CD14-positive monocyte (primary cell): ENCODE measurements around the gene RPL38. TPM values are rescaled to one million over a fixed set of nuclear protein-coding genes. Genes with fewer than 3 reads are reported as not detected.

Experiments used
- DNase-seq, 3 donors: peaks; one replicate each; pipeline ENCODE4 v3.0.0-alpha.2; 2011 to 2022
- H2AFZ ChIP-seq: 2 replicates; pipeline ENCODE4 v1.6.0; 2012; ENCODE audit warnings: mild to moderate bottlenecking, low read depth, low read length, inconsistent platforms; ENCODE audit not compliant: insufficient read depth, poor library complexity, severe bottlenecking
- H3K27ac ChIP-seq, 2 donors: 1 replicate in 1 of 2; 2 replicates in 1 of 2; pipeline ENCODE4 v1.5.1; 2012 to 2013; ENCODE audit warnings: low read length in 2 of 2, control low read depth in 1 of 2, inconsistent platforms in 1 of 2, low read depth in 1 of 2, mild to moderate bottlenecking in 1 of 2
- H3K27me3 ChIP-seq, 2 donors: one replicate each; pipeline versions ENCODE4 v1.6.0 to v1.6.1; 2011 to 2013; ENCODE audit warnings: low read length in 2 of 2; ENCODE audit not compliant: control insufficient read depth in 2 of 2, insufficient read depth in 2 of 2
- H3K36me3 ChIP-seq, 2 donors: replicated peaks in 1 of 2; 1 replicate in 1 of 2; 2 replicates in 1 of 2; pipeline versions ENCODE4 v1.5.1 to v1.6.1; 2012 to 2013; ENCODE audit warnings: low read length in 2 of 2, control low read depth in 1 of 2, inconsistent platforms in 1 of 2, mild to moderate bottlenecking in 1 of 2; ENCODE audit not compliant: insufficient read depth in 2 of 2, control insufficient read depth in 1 of 2
- H3K4me1 ChIP-seq, 2 donors: 1 replicate in 1 of 2; 2 replicates in 1 of 2; pipeline versions ENCODE4 v1.5.1 to v1.6.1; 2012 to 2013; ENCODE audit warnings: low read length in 2 of 2, control low read depth in 1 of 2, inconsistent platforms in 1 of 2, mild to moderate bottlenecking in 1 of 2, moderate library complexity in 1 of 2; ENCODE audit not compliant: insufficient read depth in 2 of 2, control insufficient read depth in 1 of 2
- H3K4me2 ChIP-seq: replicated peaks from 2 replicates; pipeline ENCODE3; 2012; ENCODE audit warnings: low read length, moderate library complexity, mild to moderate bottlenecking; ENCODE audit not compliant: poor library complexity, severe bottlenecking; ENCODE audit errors: extremely low read depth
- H3K4me3 ChIP-seq, 3 experiments: fragments of 200-600 bp in 1 of 3; sonication (generic) in 1 of 3; replicated peaks in 1 of 3; 1 replicate in 2 of 3; 2 replicates in 1 of 3; pipeline ENCODE4 v1.5.1; 2011 to 2013; ENCODE audit warnings: low read length in 3 of 3, mild to moderate bottlenecking in 3 of 3, control low read depth in 2 of 3, low read depth in 2 of 3, inconsistent platforms in 1 of 3, moderate library complexity in 1 of 3
- H3K79me2 ChIP-seq: 2 replicates; pipeline ENCODE4 v1.6.0; 2012; ENCODE audit warnings: mild to moderate bottlenecking, control low read depth, inconsistent platforms, low read length, moderate library complexity; ENCODE audit not compliant: insufficient read depth
- H3K9ac ChIP-seq: 2 replicates; pipeline ENCODE4 v1.6.0; 2017; ENCODE audit warnings: low read length, mild to moderate bottlenecking; ENCODE audit not compliant: insufficient read depth, poor library complexity, severe bottlenecking
- H3K9me3 ChIP-seq, 2 donors: replicated peaks in 1 of 2; 1 replicate in 1 of 2; 2 replicates in 1 of 2; pipeline versions ENCODE4 v1.5.1 to v1.6.1; 2012 to 2013; ENCODE audit warnings: low read length in 2 of 2, control low read depth in 1 of 2; ENCODE audit not compliant: control insufficient read depth in 1 of 2, insufficient read depth in 1 of 2
- H4K20me1 ChIP-seq: 2 replicates; pipeline ENCODE4 v1.6.0; 2012; ENCODE audit warnings: mild to moderate bottlenecking, low read length, control low read depth, moderate library complexity; ENCODE audit not compliant: insufficient read depth
- H3K27ac Mint-ChIP-seq, 7 donors: one replicate each; pipeline ENCODE4 v1.8.0; 2020; ENCODE audit warnings: mild to moderate bottlenecking in 7 of 7, mixed read lengths in 7 of 7, moderate library complexity in 6 of 7, inconsistent platforms in 2 of 7
- H3K27me3 Mint-ChIP-seq, 3 donors: one replicate each; pipeline ENCODE4 v1.8.0; 2021 to 2022; ENCODE audit warnings: low read depth in 3 of 3, mild to moderate bottlenecking in 3 of 3, mixed read lengths in 3 of 3, moderate library complexity in 3 of 3, inconsistent platforms in 1 of 3
- H3K36me3 Mint-ChIP-seq, 2 donors: one replicate each; pipeline ENCODE4 v1.8.0; 2020; ENCODE audit warnings: mixed read lengths in 2 of 2, inconsistent platforms in 1 of 2, mild to moderate bottlenecking in 1 of 2
- H3K4me1 Mint-ChIP-seq: one replicate; pipeline ENCODE4 v1.8.0; 2020; ENCODE audit warnings: mild to moderate bottlenecking, mixed read lengths
- H3K4me3 Mint-ChIP-seq, 2 donors: one replicate each; pipeline ENCODE4 v1.8.0; 2020; ENCODE audit warnings: mild to moderate bottlenecking in 2 of 2, mixed read lengths in 2 of 2, moderate library complexity in 1 of 2
- H3K9me3 Mint-ChIP-seq, 7 donors: one replicate each; pipeline ENCODE4 v1.8.0; 2020 to 2022; ENCODE audit warnings: mixed read lengths in 7 of 7, mild to moderate bottlenecking in 6 of 7, moderate library complexity in 6 of 7, inconsistent platforms in 2 of 7
- WGBS: methylation state at CpG from one replicate; pipeline ENCODE4 v1.1.5; 2013; ENCODE audit warnings: missing lambda C conversion rate; ENCODE audit not compliant: insufficient coverage; 5-methylcytosine and 5-hydroxymethylcytosine counted together
- intact Hi-C, 2 donors: fragments of 100-400 bp; cut with micrococcal nuclease; formaldehyde crosslinking; loops; one replicate each; pipeline versions ENCODE4 v1.15.0 to v1.15.1; 2023
- polyA plus RNA-seq, 3 donors: library from polyadenylated mRNA; depleted of rRNA in 1 of 3; unstranded in 2 of 3; stranded (reverse) in 1 of 3; fragments of 300-500 nt in 2 of 3; fragments of >200 nt in 1 of 3; fragmentation: Illumina TruSeq in 2 of 3; gene quantifications; 1 replicate in 2 of 3; 2 replicates in 1 of 3; pipeline ENCODE4 v1.2.3, GENCODE V29; 2012 to 2021
- TF ChIP-seq, protein P1 (sequence below): fragments of 200-600 bp; IDR thresholded peaks from one replicate; pipeline ENCODE4 v1.8.0; 2022; ENCODE audit warnings: antibody characterized with exemption, mild to moderate bottlenecking

RPL38 gene
- polyA plus RNA-seq, 3 donors: 379 to 1,070 (median 919) TPM

DNA sequence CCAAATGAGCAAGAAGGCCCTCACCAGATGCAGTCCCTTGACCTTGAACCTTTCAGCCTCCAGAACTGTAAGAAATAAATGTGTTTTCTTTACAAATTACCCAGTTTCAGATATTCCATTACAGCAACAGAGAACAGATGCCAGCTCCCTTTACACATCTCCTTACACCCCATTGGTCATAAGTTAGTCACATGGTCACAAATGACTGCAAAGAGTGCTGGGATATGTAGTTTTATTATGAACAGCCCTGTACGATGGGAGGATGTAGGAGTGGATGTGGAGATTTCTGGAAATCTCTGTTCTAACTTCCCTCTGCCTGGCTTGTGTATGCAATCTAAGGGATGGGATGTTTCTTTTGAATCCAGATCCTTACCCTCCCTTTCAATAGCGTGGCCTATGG is 13.3 kb upstream of the RPL38 start:
- H3K36me3 Mint-ChIP-seq: no peaks in the 10 kb centered on the region
- 67% methylated on average over 1 of the region's 2 CpGs for WGBS
- Histone ChIP-seq H3K9me3 (no peaks in the 10 kb centered on the region), H3K9ac (no peak overlapping the region), H4K20me1 (no peaks in the 10 kb centered on the region), H3K79me2 (no peaks in the 10 kb centered on the region), H3K4me2 (no peak overlapping the region), H3K27me3 (no peaks in the 10 kb centered on the region), H3K36me3 (no peaks in the 10 kb centered on the region), H3K4me1 (peaks cover 17 to 21% of the 10 kb centered on the region in 2 donors), H3K4me3 (no peak overlapping the region), H2AFZ (no peak overlapping the region), H3K27ac (no peak overlapping the region)
- TF ChIP-seq, protein P1, sequence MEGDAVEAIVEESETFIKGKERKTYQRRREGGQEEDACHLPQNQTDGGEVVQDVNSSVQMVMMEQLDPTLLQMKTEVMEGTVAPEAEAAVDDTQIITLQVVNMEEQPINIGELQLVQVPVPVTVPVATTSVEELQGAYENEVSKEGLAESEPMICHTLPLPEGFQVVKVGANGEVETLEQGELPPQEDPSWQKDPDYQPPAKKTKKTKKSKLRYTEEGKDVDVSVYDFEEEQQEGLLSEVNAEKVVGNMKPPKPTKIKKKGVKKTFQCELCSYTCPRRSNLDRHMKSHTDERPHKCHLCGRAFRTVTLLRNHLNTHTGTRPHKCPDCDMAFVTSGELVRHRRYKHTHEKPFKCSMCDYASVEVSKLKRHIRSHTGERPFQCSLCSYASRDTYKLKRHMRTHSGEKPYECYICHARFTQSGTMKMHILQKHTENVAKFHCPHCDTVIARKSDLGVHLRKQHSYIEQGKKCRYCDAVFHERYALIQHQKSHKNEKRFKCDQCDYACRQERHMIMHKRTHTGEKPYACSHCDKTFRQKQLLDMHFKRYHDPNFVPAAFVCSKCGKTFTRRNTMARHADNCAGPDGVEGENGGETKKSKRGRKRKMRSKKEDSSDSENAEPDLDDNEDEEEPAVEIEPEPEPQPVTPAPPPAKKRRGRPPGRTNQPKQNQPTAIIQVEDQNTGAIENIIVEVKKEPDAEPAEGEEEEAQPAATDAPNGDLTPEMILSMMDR: no peak
- peaks cover 20% of the 10 kb centered on the region for H3K4me1 Mint-ChIP-seq
- H3K27ac Mint-ChIP-seq: no peak overlapping the region
- DNase-seq: peak; percentile 30 to 61 (median 60)
- no peaks in the 10 kb centered on the region for H3K9me3 Mint-ChIP-seq
- intact Hi-C loops: no loop called here
- peaks cover 0 to 18% (median 6%) of the 10 kb centered on the region in 3 donors for H3K27me3 Mint-ChIP-seq
- no peak overlapping the region for H3K4me3 Mint-ChIP-seq

DNA sequence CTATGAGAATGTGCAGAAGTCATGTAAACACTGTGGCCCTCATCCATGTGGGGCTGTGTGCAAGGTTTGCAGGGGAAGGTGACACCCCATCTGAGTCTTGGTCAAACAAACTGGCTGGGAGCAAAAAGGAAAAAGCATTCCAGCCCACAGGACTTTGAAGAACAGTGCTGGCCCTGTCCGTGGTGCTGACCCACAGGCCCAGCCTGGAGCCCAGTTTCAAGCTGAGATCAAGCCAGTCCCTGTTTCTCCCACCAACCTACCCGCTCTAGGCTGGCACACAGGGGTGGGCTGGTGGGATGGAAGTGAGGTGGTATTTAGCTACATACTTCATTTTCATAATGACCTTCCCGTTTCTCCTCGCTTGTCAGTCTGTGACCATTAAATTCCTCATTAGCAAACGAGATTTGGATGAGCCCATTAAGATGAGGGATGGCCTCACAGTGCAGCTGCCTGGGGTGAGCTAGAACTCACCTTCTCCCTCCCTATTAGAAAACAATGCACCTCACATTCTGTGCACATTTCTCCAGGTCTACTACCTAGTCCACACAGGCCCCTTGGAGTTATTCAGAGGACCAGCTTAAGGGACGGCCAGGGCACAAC is 12.6 kb upstream of the RPL38 start:
- no peaks in the 10 kb centered on the region for H3K27me3 ChIP-seq
- no peaks in the 10 kb centered on the region for H3K36me3 Mint-ChIP-seq
- H3K4me3 ChIP-seq: no peak overlapping the region
- H3K27ac ChIP-seq: no peak overlapping the region
- no peaks in the 10 kb centered on the region for H3K79me2 ChIP-seq
- H3K9ac ChIP-seq: no peak overlapping the region
- H3K9me3 ChIP-seq: no peaks in the 10 kb centered on the region
- intact Hi-C loops: no loop called here
- H3K4me1 Mint-ChIP-seq: peaks cover 20% of the 10 kb centered on the region
- H4K20me1 ChIP-seq: no peaks in the 10 kb centered on the region
- peaks cover 17 to 21% of the 10 kb centered on the region in 2 donors for H3K4me1 ChIP-seq
- H3K9me3 Mint-ChIP-seq: no peaks in the 10 kb centered on the region
- no peak overlapping the region for H3K4me3 Mint-ChIP-seq
- H3K27me3 Mint-ChIP-seq: peaks cover 0 to 15% (median 6%) of the 10 kb centered on the region in 3 donors
- no peak overlapping the region for H3K4me2 ChIP-seq
- DNase-seq: no peak
- TF ChIP-seq, protein P1: no peak
- H2AFZ ChIP-seq: no peak overlapping the region
- WGBS: 92% methylated on average over 1 of the region's 6 CpGs
- no peaks in the 10 kb centered on the region for H3K36me3 ChIP-seq
- H3K27ac Mint-ChIP-seq: no peak overlapping the region
